GM23338 (cell line): Measurements from ENCODE around the gene SPRED2. TPM values are rescaled to one million over a fixed set of nuclear protein-coding genes. Genes with fewer than 3 reads are reported as not detected.

ENCODE experiments used
- ATAC-seq: fragments of 200-7000 bp; cut with Tn5 transposase; 3 replicates; pipeline ENCODE4 v1.9.1; 2020
- DNase-seq: peaks from one replicate; pipeline ENCODE4 v3.0.0-alpha.2; 2015; ENCODE audit warnings: low spot score
- H2AFZ ChIP-seq: fragments of 200-600 bp; sonication (generic); 2 replicates; pipeline ENCODE4 v1.8.0; 2016; ENCODE audit warnings: antibody characterized with exemption, mild to moderate bottlenecking, moderate library complexity
- H3F3A ChIP-seq: fragments of 200-600 bp; sonication (generic); replicated peaks from 2 replicates; pipeline ENCODE4 v1.8.0; 2017; ENCODE audit warnings: antibody characterized with exemption, mixed run types, low read depth
- H3K27ac ChIP-seq: fragments of 200-600 bp; sonication (generic); 2 replicates; pipeline ENCODE4 v1.6.1; 2016; ENCODE audit warnings: low read depth
- H3K27me3 ChIP-seq: fragments of 200-600 bp; sonication (generic); 2 replicates; pipeline ENCODE4 v1.8.0; 2016; ENCODE audit warnings: mild to moderate bottlenecking, mixed run types, moderate library complexity; ENCODE audit not compliant: insufficient read depth
- H3K36me3 ChIP-seq: fragments of 200-600 bp; sonication (generic); 2 replicates; pipeline ENCODE4 v1.8.0; 2016; ENCODE audit warnings: mild to moderate bottlenecking; ENCODE audit not compliant: insufficient read depth
- H3K4me1 ChIP-seq: fragments of 200-600 bp; sonication (generic); 2 replicates; pipeline ENCODE4 v1.8.0; 2016; ENCODE audit warnings: mild to moderate bottlenecking, moderate library complexity; ENCODE audit not compliant: insufficient read depth
- H3K4me2 ChIP-seq: fragments of 200-600 bp; sonication (generic); 2 replicates; pipeline ENCODE4 v1.7.1; 2017; ENCODE audit warnings: mixed run types
- H3K4me3 ChIP-seq: fragments of 200-600 bp; sonication (generic); 2 replicates; pipeline ENCODE4 v1.6.1; 2016; ENCODE audit warnings: mixed run types
- H3K79me2 ChIP-seq: fragments of 200-600 bp; sonication (generic); replicated peaks from 2 replicates; pipeline ENCODE4 v1.8.0; 2017; ENCODE audit warnings: mild to moderate bottlenecking; ENCODE audit not compliant: insufficient read depth
- H3K9me2 ChIP-seq: fragments of 200-600 bp; sonication (generic); 2 replicates; pipeline ENCODE4 v1.8.0; 2017; ENCODE audit not compliant: insufficient read depth
- H4K20me1 ChIP-seq: fragments of 200-600 bp; sonication (generic); replicated peaks from 2 replicates; pipeline ENCODE4 v1.8.0; 2017; ENCODE audit warnings: mild to moderate bottlenecking; ENCODE audit not compliant: insufficient read depth
- H3K27ac Mint-ChIP-seq: 2 replicates; pipeline ENCODE4 v1.8.0; 2020; ENCODE audit warnings: inconsistent platforms, mild to moderate bottlenecking, moderate library complexity, mixed read lengths
- H3K27me3 Mint-ChIP-seq: 3 replicates; pipeline ENCODE4 v1.8.0; 2022; ENCODE audit warnings: low read depth, mild to moderate bottlenecking, moderate library complexity, mixed read lengths, inconsistent platforms; ENCODE audit not compliant: insufficient read depth, poor library complexity
- H3K36me3 Mint-ChIP-seq: 3 replicates; pipeline ENCODE4 v1.8.0; 2021; ENCODE audit warnings: low read depth, mild to moderate bottlenecking, inconsistent platforms, moderate library complexity, mixed read lengths
- H3K4me1 Mint-ChIP-seq: 3 replicates; pipeline ENCODE4 v1.8.0; 2020; ENCODE audit warnings: mild to moderate bottlenecking, inconsistent platforms, mixed read lengths
- H3K4me3 Mint-ChIP-seq: 3 replicates; pipeline ENCODE4 v1.8.0; 2021; ENCODE audit warnings: moderate library complexity, mild to moderate bottlenecking, inconsistent platforms, mixed read lengths
- H3K9me3 Mint-ChIP-seq: 3 replicates; pipeline ENCODE4 v1.8.0; 2020; ENCODE audit warnings: moderate library complexity, mild to moderate bottlenecking, inconsistent platforms, mixed read lengths
- CREB1 ChIP-seq: fragments of 250-450 bp; sonication (Bioruptor Pico); IDR thresholded peaks from 2 replicates; pipeline ENCODE4 v1.5.0; 2020; ENCODE audit warnings: low read depth, mild to moderate bottlenecking, moderate library complexity
- ETS1 ChIP-seq: IDR thresholded peaks from 2 replicates; pipeline ENCODE4 v1.6.1; 2016; ENCODE audit warnings: antibody characterized with exemption
- EZH2 ChIP-seq: fragments of 200-600 bp; sonication (generic); IDR thresholded peaks from one replicate; pipeline ENCODE4 v1.8.0; 2017; ENCODE audit warnings: antibody characterized with exemption, mild to moderate bottlenecking, low read depth; ENCODE audit not compliant: unreplicated experiment
- EZH2phosphoT487 ChIP-seq: fragments of 200-600 bp; sonication (generic); IDR thresholded peaks from one replicate; pipeline ENCODE4 v1.8.1; 2018; ENCODE audit warnings: antibody characterized with exemption; ENCODE audit not compliant: unreplicated experiment
- JUNB ChIP-seq: IDR thresholded peaks from one replicate; pipeline ENCODE4 v1.6.1; 2016; ENCODE audit warnings: antibody characterized with exemption; ENCODE audit not compliant: unreplicated experiment
- NANOG ChIP-seq: IDR thresholded peaks from 2 replicates; pipeline ENCODE4 v1.6.1; 2016; ENCODE audit warnings: antibody characterized with exemption, borderline replicate concordance
- POLR2AphosphoS5 ChIP-seq: IDR thresholded peaks from 2 replicates; pipeline ENCODE4 v1.6.1; 2016; ENCODE audit warnings: antibody characterized with exemption, low read depth
- REST ChIP-seq: IDR thresholded peaks from one replicate; pipeline ENCODE4 v1.6.1; 2018; ENCODE audit warnings: antibody characterized with exemption; ENCODE audit not compliant: unreplicated experiment
- STAT1 ChIP-seq: IDR thresholded peaks from one replicate; pipeline ENCODE4 v1.6.1; 2016; ENCODE audit warnings: antibody characterized with exemption; ENCODE audit not compliant: unreplicated experiment
- ZNF114 ChIP-seq: fragments of 250-450 bp; sonication (Bioruptor Pico); IDR thresholded peaks from 2 replicates; pipeline ENCODE4 v1.5.0; 2020; ENCODE audit warnings: mild to moderate bottlenecking, moderate library complexity
- ZNF462 ChIP-seq: fragments of 250-450 bp; sonication (Bioruptor Pico); IDR thresholded peaks from 2 replicates; pipeline ENCODE4 v1.5.0; 2020; ENCODE audit warnings: mild to moderate bottlenecking, moderate library complexity
- polyA plus RNA-seq: library from polyadenylated mRNA; unstranded; fragments of >200 nt; fragmentation: Nextera tagmentation; extraction: Ambion mirVana; gene quantifications from 2 replicates; pipeline ENCODE4 v1.2.1, GENCODE V29; 2016
- total RNA-seq: library from RNA; depleted of rRNA; stranded (reverse); fragments of >200 nt; shearing (Covaris generic); gene quantifications from 2 replicates; pipeline ENCODE4 v1.2.3, GENCODE V29; 2014

The SPRED2 gene
- total and polyA plus RNA-seq, 2 experiments from 2014 or later: 8.7 to 13.0 TPM

- no peak for TF ChIP-seq ZNF462
- TF ChIP-seq ETS1: no peak
- no peak for TF ChIP-seq JUNB
- no peak for TF ChIP-seq EZH2phosphoT487
- TF ChIP-seq EZH2: no peak
Observed at GRCh38 chr2:65331336-65332025, 100.9 kb downstream of the SPRED2 start (continued).

- Mint-ChIP-seq H3K4me3 (no peak overlapping the region), H3K4me1 (peaks cover 8% of the 10 kb centered on the region), H3K9me3 (no peaks in the 10 kb centered on the region), H3K27ac (no peak overlapping the region), H3K36me3 (no peaks in the 10 kb centered on the region; the same call in 1 of the 3 replicates), H3K27me3 (peaks cover under 1% of the 10 kb centered on the region)
- Histone ChIP-seq H3F3A (no peaks in the 10 kb centered on the region), H4K20me1 (peaks cover 10% of the 10 kb centered on the region), H3K4me3 (no peak overlapping the region), H3K27ac (no peak overlapping the region), H3K36me3 (no peaks in the 10 kb centered on the region; the same call in 1 of the 2 replicates), H3K9me2 (0 out of 2 replicates have a peak, but pooled peaks cover 6% of the 10 kb centered on the region), H3K4me2 (no peak overlapping the region), H3K4me1 (no peaks in the 10 kb centered on the region), H2AFZ (no peak overlapping the region), H3K27me3 (no peaks in the 10 kb centered on the region), H3K79me2 (no peaks in the 10 kb centered on the region)
- peak; percentile 18 for DNase-seq
- ATAC-seq: no peak
- no peak for TF ChIP-seq POLR2AphosphoS5
- TF ChIP-seq REST: no peak
- TF ChIP-seq EZH2phosphoT487: no peak
- TF ChIP-seq JUNB: no peak
- no peak for TF ChIP-seq STAT1
- no peak for TF ChIP-seq CREB1 (CRISPR knock-in tag)
- no peak for TF ChIP-seq NANOG
- no peak for TF ChIP-seq ZNF114 (CRISPR knock-in tag)
Observed at GRCh38 chr2:65329525-65329924, 102.9 kb downstream of the SPRED2 start.
